HG03097 (cell line): Measurements from ENCODE around the gene NDUFAF8.

Experiments
- ATAC-seq: cut with Tn5 transposase; IDR thresholded peaks from one replicate; pipeline ENCODE4 v1.9.1; 2021; ENCODE audit not compliant: unreplicated experiment, low FRiP score

The NDUFAF8 gene

DNA sequence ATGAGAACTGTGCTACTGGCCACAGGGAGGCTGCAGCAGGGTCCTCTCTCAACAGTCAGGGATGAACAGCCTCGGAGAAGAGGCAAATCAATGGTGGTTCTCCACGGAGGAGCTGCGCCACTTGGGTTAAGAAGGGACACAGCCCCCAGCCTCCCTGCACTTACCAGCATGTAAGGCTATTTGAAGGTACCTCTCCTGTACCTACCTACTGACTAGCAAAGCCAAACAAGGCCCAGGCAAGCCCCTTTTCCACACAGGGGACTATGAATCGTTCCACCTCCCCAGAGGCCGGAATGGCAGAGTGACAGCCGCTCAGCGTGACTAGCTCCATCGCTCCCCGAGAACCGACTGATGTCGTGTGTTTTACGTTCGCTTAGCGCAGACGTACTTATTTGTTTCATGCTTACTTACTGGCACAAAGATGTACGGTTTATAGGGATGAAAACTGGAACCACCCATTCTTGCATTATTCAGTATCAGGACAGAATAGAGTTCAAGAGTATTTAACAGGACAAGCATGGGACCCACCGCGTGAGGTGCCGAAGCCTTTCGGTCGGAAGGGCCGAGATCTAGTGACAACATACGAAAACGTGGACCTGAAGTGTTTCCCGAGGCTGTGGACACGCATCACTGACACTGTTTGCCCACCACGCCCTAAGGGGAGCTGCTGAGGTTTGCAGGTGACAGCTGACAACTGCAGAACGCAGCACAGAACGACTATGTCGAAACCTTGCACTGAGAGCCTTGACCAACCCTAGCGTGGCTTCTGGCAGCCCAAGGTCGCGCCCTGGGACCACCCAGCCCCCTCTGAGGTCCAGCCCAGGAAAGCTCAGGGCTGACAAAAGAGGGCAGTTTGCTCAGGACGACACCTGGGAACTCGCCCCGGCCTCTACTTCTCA lies 1.3 kb upstream of the NDUFAF8 start:
- ATAC-seq: no peak

- peak; percentile 5 for ATAC-seq
Observed at GRCh38 chr17:81238490-81238814, 666 bp upstream of the NDUFAF8 start.

DNA sequence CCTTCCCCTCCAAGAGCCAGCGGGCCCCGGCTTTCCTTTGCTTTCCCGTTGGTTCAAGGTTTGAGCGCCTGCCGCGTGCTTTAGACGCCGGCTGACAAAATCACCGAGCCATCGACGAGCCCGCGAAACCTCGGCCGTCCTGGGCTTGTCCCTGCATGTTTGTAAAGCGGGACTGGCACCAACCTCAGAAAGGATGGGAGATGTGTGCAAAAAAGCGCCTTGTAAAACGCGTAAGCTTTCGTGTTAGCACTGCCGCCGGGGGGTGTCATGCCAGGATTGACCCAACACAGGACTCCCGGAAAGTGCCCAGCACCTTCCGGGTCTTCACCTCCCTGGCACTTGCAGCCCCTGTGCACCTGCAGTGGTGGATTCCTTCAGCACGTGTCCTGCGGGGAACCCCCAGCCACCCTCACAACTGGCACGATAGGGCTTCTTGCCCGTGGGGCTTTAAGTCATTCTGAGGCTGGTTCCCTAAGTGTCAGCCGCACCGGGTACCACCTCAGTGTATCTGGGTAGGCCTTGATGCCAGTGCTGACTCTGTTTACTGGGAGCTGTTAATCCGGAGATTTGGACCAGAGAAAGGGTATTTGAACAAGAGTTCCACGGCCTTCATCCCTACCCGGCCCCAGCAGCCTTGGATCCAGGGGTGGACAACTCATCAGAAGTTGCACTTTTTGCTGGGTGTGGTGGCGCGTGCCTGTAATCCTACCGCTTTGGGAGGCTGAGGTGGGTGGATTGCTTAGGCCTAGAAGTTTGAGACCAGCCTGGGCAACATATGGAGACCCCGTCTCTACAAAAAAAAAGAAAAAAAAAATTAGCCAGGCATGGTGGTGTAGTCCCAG lies 817 bp downstream of the NDUFAF8 start:
- peak; percentile 1 for ATAC-seq

DNA sequence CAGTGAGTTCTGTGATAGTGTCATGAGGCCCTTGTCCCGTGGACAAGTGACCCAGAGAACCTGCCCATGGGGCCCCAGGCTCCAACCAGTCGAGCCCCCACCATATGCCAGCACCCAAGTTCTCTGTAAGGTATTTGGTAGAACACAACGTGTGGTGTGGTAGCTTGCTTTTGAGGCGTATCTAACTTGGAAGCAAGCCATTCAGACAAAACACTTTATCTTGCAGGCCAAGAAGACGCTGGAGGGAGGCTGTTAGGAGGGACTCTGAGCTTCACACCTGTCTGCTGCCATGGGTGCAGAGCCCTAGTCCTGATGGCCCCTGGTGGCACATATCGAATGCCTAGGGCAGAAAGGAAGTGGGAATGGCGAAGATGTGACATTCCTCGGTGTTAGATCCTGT lies 1.6 kb downstream of the NDUFAF8 start:
- ATAC-seq: no peak

DNA sequence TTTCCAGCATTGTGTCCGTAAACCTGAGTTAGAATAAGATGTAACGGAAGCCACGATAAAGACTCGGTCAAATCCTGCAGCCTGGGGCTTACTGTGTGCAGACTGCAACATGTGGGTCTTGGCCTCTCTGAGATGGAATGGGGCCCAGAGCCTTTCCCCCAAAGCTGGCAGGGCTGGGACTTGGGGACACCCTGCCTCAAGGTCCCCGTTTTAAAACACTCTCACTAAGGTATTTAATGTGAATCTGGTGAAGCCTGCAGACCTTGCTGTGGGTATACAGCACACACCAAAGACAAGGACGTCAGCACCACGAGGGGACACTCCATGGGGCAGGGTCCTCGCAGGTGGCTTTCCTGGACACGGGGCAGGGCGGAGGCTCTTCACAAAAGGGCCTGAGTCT lies 2.1 kb downstream of the NDUFAF8 start:
- no peak for ATAC-seq

- no peak for ATAC-seq
Observed at GRCh38 chr17:81241648-81242420, 2.7 kb downstream of the NDUFAF8 start.

GRCh38 chr17:81242421-81243332 lies 3.6 kb downstream of the NDUFAF8 start:
- ATAC-seq: no peak

DNA sequence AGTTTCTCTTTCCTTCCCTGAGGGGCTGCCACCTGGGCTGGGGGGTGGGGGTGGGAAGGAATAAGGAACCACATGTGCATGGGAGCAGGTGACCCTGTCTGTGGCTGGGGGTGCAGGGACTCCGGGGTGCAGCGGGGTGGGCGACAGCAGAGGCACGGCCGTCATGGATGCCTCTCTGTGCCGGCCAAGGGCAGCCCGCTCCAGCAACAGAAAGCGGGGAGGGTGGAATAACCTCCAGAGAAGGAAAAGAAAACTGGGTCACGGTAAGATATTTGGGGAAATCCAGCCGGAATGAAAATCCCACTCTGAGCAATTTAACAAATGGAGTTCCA lies 4.2 kb downstream of the NDUFAF8 start:
- no peak for ATAC-seq

GRCh38 chr17:81244358-81245023 lies 5.4 kb downstream of the NDUFAF8 start:
- ATAC-seq: no peak

GRCh38 chr17:81245024-81245664 lies 6.0 kb downstream of the NDUFAF8 start:
- no peak for ATAC-seq

GRCh38 chr17:81245665-81246342 lies 6.7 kb downstream of the NDUFAF8 start:
- no peak for ATAC-seq

DNA sequence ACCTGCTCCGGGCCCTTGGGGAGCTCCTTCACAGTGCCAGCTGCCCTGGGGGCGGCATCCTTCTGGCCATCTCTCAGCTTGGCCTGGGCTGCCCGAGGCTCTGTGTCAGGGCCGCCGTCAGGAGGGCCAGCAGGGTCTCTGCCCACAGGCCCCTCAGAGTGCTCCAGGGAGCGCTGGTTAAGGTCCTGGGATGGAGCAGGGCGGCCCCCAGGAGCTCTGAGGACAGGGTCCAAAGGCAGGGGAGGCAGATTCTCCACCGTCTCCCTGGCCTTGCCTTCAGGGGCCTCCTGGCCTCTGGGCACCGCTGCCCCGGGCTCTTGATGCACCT lies 7.2 kb downstream of the NDUFAF8 start:
- no peak for ATAC-seq

GRCh38 chr17:81246679-81247338 lies 7.7 kb downstream of the NDUFAF8 start:
- ATAC-seq: no peak

DNA sequence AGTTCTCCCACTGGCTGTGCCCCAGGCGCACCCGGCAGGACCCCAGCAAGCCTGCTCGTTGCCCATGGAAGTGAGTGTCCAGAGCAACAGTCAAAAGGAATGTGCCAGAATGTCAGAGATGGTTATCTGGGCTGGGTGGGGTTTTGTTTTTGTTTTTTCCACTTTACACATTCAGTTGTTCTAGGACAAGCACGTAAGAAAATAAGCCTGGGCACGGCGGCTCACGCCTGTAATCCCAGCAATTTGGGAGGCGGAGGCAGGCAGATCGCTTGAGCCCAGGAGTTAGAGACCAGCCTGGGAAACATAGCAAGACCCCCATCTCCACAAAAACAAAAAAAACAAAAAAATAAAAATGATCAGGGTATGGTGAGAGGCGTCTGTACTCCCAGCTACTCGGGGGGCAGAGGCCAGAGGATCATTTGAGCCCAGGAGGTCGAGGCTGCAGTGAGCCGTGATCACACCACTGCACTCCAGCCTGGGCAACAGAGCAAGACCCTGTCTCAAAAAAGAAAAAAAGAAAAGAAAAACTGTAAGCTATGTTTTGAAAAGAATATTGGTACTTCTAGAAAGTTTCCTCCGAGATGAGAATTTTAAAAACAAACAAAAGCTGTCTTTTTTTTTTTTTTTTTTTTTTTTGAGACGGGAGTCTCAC lies 8.3 kb downstream of the NDUFAF8 start:
- no peak for ATAC-seq

DNA sequence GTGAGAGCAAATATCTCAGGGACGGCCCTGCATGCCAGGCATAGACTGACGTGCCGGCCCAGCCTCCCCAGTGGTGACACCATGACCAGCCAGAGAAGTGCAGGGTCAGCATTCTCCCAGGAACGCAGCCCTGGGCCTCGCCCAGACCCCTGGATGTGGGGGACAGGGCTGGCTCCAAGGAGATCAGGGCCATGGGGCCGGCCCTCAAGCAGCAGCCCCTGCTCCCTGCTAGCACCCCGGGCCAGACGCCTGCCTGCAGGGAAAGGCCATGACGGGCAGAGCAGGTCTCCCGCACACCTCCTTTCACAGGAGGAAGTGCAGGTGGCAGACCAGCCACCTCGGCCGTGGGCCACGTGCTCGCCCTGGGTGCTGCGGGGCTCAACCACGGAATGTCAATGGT lies 9.5 kb downstream of the NDUFAF8 start:
- ATAC-seq: no peak

DNA sequence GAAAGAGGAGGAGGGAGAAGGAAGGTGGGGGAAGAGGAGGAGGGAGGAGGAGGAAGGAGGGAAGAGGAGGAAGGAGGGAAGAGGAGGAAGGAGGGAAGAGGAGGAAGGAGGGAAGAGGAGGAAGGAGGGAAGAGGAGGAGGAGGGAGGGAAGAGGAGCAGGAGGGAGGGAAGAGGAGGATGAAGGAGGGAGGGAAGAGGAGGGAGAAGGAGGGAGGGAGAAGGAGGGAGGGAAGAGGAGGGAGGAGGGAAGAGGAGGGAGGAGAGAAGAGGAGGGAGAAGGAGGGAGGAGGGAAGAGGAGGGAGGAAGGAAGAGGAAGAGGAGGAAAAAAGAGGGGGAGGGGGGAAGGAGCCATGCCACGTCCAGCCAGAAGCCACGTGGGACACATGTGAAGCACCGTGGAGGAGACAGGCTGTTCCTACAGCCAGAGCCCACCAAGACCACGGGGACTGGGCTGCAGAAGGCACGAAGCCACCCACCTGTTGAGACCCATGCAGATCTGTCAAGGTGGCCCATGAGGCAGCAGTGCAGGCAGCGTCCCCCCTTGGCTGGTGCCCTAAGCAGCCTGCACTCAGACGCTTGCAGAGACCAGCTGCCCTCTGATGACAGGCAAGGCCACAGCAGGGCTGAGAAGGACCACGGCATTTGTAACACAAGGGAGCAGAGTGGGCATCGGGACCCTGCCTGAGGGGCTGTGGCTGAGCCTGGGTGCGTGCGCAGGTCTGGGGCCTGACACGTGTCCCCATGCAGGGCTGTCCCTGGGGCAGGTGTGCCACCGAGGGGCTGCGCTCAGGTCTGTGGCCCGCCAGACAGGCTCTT lies 10.3 kb downstream of the NDUFAF8 start:
- ATAC-seq: no peak
